ENCODE results near the gene RNPEPL1. TPM values are rescaled to one million over a fixed set of nuclear protein-coding genes. Genes with fewer than 3 reads are reported as not detected.

RNPEPL1 gene
- total and polyA plus RNA-seq, 10 of the 15 experiments (the other 5 are each of a cell fraction or from before 2014, with no cell fraction given), result 0.24 to 49.5 (median 6.8) TPM

DNA sequence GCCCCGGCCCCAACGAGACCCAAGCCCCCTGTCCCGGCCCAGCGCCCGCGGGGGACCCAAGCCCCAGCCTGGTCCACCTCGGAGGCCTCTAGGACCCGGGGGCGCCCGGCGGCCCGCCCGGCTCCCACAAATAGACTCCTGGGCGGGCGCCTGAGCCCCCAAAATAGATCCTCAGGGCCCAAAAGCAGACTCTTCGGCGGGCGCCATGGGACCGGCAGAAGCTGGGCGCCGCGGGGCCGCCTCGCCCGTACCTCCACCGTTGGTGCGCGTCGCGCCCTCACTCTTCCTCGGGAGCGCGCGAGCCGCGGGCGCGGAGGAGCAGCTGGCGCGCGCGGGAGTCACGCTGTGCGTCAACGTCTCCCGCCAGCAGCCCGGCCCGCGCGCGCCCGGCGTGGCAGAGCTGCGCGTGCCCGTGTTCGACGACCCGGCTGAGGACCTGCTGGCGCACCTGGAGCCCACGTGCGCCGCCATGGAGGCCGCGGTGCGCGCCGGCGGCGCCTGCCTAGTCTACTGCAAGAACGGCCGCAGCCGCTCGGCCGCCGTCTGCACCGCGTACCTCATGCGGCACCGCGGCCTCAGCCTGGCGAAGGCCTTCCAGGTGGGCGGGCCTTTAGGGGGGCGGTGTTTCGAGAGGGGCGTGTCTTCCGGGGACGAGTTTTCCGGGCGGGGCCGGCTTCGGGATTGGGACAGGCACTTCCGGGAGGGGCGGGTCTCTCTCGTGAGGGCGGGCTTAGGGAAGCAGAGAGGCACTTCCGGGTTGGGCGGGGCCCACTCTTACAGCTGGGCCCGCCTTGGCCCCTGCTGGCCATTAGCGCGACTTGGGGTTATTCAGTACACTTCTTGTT is 7.6 kb upstream of the RNPEPL1 start (continued):
- TF ChIP-seq, protein P1, sequence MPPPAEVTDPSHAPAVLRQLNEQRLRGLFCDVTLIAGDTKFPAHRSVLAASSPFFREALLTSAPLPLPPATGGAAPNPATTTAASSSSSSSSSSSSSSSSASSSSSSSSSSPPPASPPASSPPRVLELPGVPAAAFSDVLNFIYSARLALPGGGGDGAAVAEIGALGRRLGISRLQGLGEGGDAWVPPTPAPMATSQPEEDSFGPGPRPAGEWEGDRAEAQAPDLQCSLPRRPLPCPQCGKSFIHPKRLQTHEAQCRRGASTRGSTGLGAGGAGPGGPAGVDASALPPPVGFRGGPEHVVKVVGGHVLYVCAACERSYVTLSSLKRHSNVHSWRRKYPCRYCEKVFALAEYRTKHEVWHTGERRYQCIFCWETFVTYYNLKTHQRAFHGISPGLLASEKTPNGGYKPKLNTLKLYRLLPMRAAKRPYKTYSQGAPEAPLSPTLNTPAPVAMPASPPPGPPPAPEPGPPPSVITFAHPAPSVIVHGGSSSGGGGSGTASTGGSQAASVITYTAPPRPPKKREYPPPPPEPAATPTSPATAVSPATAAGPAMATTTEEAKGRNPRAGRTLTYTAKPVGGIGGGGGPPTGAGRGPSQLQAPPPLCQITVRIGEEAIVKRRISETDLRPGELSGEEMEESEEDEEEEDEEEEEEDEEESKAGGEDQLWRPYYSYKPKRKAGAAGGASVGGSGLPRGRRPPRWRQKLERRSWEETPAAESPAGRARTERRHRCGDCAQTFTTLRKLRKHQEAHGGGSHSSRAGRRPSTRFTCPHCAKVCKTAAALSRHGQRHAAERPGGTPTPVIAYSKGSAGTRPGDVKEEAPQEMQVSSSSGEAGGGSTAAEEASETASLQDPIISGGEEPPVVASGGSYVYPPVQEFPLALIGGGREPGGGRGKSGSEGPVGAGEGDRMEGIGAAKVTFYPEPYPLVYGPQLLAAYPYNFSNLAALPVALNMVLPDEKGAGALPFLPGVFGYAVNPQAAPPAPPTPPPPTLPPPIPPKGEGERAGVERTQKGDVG (CRISPR knock-in tag; IDR thresholded peaks at IDR 0.05), result 0 out of 2 replicates have a peak, but pooled peaks have one; percentile 53
- TF ChIP-seq, protein P2, sequence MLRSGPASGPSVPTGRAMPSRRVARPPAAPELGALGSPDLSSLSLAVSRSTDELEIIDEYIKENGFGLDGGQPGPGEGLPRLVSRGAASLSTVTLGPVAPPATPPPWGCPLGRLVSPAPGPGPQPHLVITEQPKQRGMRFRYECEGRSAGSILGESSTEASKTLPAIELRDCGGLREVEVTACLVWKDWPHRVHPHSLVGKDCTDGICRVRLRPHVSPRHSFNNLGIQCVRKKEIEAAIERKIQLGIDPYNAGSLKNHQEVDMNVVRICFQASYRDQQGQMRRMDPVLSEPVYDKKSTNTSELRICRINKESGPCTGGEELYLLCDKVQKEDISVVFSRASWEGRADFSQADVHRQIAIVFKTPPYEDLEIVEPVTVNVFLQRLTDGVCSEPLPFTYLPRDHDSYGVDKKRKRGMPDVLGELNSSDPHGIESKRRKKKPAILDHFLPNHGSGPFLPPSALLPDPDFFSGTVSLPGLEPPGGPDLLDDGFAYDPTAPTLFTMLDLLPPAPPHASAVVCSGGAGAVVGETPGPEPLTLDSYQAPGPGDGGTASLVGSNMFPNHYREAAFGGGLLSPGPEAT (IDR thresholded peaks at IDR 0.05; ENCODE audit: low read depth), result peak; percentile 63; the same call in 1 of the 2 replicates
- TF ChIP-seq ZBTB40 (IDR thresholded peaks at IDR 0.05; ENCODE audit: borderline replicate concordance) (peak; percentile 10; the same call in 1 of the 2 replicates), POLR2AphosphoS5 (IDR thresholded peaks at IDR 0.05; ENCODE audit: low read length) (peak; percentile 92), IKZF2 (IDR thresholded peaks at IDR 0.05) (no peak), MYC (IDR thresholded peaks at IDR 0.05; ENCODE audit: insufficient read depth, insufficient read length, insufficient replicate concordance, low read length, severe bottlenecking) (peak; percentile 76), CHD2 (IDR thresholded peaks at IDR 0.05; ENCODE audit: borderline replicate concordance, low read depth, low read length) (peak; percentile 11; the same call in 1 of the 2 replicates), NFYB (IDR thresholded peaks at IDR 0.05; ENCODE audit: insufficient read depth, low read depth, low read length) (peak; percentile 51; the same call in 1 of the 2 replicates)
- TF ChIP-seq, protein P3, sequence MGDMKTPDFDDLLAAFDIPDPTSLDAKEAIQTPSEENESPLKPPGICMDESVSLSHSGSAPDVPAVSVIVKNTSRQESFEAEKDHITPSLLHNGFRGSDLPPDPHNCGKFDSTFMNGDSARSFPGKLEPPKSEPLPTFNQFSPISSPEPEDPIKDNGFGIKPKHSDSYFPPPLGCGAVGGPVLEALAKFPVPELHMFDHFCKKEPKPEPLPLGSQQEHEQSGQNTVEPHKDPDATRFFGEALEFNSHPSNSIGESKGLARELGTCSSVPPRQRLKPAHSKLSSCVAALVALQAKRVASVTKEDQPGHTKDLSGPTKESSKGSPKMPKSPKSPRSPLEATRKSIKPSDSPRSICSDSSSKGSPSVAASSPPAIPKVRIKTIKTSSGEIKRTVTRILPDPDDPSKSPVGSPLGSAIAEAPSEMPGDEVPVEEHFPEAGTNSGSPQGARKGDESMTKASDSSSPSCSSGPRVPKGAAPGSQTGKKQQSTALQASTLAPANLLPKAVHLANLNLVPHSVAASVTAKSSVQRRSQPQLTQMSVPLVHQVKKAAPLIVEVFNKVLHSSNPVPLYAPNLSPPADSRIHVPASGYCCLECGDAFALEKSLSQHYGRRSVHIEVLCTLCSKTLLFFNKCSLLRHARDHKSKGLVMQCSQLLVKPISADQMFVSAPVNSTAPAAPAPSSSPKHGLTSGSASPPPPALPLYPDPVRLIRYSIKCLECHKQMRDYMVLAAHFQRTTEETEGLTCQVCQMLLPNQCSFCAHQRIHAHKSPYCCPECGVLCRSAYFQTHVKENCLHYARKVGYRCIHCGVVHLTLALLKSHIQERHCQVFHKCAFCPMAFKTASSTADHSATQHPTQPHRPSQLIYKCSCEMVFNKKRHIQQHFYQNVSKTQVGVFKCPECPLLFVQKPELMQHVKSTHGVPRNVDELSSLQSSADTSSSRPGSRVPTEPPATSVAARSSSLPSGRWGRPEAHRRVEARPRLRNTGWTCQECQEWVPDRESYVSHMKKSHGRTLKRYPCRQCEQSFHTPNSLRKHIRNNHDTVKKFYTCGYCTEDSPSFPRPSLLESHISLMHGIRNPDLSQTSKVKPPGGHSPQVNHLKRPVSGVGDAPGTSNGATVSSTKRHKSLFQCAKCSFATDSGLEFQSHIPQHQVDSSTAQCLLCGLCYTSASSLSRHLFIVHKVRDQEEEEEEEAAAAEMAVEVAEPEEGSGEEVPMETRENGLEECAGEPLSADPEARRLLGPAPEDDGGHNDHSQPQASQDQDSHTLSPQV (IDR thresholded peaks at IDR 0.05), result peak; percentile 86; the same call in 1 of the 2 replicates
- TF ChIP-seq, protein P4, sequence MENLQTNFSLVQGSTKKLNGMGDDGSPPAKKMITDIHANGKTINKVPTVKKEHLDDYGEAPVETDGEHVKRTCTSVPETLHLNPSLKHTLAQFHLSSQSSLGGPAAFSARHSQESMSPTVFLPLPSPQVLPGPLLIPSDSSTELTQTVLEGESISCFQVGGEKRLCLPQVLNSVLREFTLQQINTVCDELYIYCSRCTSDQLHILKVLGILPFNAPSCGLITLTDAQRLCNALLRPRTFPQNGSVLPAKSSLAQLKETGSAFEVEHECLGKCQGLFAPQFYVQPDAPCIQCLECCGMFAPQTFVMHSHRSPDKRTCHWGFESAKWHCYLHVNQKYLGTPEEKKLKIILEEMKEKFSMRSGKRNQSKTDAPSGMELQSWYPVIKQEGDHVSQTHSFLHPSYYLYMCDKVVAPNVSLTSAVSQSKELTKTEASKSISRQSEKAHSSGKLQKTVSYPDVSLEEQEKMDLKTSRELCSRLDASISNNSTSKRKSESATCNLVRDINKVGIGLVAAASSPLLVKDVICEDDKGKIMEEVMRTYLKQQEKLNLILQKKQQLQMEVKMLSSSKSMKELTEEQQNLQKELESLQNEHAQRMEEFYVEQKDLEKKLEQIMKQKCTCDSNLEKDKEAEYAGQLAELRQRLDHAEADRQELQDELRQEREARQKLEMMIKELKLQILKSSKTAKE (IDR thresholded peaks at IDR 0.05; ENCODE audit: low read depth, poor library complexity, severe bottlenecking), result no peak

Data from GM12878 (cell line).